HG02763 (cell line): ENCODE measurements around the gene MMP2.

Experiments used
- ATAC-seq: cut with Tn5 transposase; IDR thresholded peaks from one replicate; pipeline ENCODE4 v1.9.1; 2021; ENCODE audit warnings: mild to moderate bottlenecking, moderate library complexity; ENCODE audit not compliant: unreplicated experiment

Gene MMP2

GRCh38 chr16:55508941-55509931 is 30.2 kb downstream of the MMP2 start, which contains the start of gene LPCAT2:
TSS of gene LPCAT2 (plus strand) at chr16:55509072. CDS start at chr16:55509182, 110 bp downstream.
- no peak for ATAC-seq

GRCh38 chr16:55510185-55510805 is 31.3 kb downstream of the MMP2 start:
- ATAC-seq: no peak

GRCh38 chr16:55512941-55513340 is 33.9 kb downstream of the MMP2 start:
- ATAC-seq: no peak

- ATAC-seq: no peak
These were observed 34.6 kb downstream of the MMP2 start for GRCh38 chr16:55513616-55514015.

GRCh38 chr16:55515111-55515510 is 36.1 kb downstream of the MMP2 start:
- ATAC-seq: no peak

- ATAC-seq: no peak
These were observed 42.8 kb downstream of the MMP2 start for GRCh38 chr16:55521792-55522191.

- no peak for ATAC-seq
These were observed 47.4 kb downstream of the MMP2 start for GRCh38 chr16:55526441-55526840.

- no peak for ATAC-seq
These were observed 48.9 kb downstream of the MMP2 start for GRCh38 chr16:55527885-55528284.

- ATAC-seq: no peak
These were observed 50.0 kb downstream of the MMP2 start for GRCh38 chr16:55529018-55529417.

- no peak for ATAC-seq
These were observed 51.4 kb downstream of the MMP2 start for GRCh38 chr16:55530316-55530856.

- ATAC-seq: no peak
These were observed 53.2 kb downstream of the MMP2 start for GRCh38 chr16:55532227-55532626.

GRCh38 chr16:55534756-55535155 is 55.8 kb downstream of the MMP2 start:
- ATAC-seq: no peak

- ATAC-seq: no peak
These were observed 60.1 kb downstream of the MMP2 start for GRCh38 chr16:55539049-55539448.

GRCh38 chr16:55539488-55539887 is 60.5 kb downstream of the MMP2 start:
- ATAC-seq: no peak

- no peak for ATAC-seq
These were observed 61.2 kb downstream of the MMP2 start for GRCh38 chr16:55540221-55540620.

GRCh38 chr16:55542459-55543082 is 63.6 kb downstream of the MMP2 start:
- ATAC-seq: no peak

GRCh38 chr16:55543472-55543871 is 64.5 kb downstream of the MMP2 start:
- ATAC-seq: no peak

GRCh38 chr16:55552621-55553020 is 73.6 kb downstream of the MMP2 start:
- no peak for ATAC-seq

- no peak for ATAC-seq
These were observed 76.4 kb downstream of the MMP2 start for GRCh38 chr16:55555436-55555835.
